ENCODE data around the gene PLCD3.

PLCD3 gene

DNA sequence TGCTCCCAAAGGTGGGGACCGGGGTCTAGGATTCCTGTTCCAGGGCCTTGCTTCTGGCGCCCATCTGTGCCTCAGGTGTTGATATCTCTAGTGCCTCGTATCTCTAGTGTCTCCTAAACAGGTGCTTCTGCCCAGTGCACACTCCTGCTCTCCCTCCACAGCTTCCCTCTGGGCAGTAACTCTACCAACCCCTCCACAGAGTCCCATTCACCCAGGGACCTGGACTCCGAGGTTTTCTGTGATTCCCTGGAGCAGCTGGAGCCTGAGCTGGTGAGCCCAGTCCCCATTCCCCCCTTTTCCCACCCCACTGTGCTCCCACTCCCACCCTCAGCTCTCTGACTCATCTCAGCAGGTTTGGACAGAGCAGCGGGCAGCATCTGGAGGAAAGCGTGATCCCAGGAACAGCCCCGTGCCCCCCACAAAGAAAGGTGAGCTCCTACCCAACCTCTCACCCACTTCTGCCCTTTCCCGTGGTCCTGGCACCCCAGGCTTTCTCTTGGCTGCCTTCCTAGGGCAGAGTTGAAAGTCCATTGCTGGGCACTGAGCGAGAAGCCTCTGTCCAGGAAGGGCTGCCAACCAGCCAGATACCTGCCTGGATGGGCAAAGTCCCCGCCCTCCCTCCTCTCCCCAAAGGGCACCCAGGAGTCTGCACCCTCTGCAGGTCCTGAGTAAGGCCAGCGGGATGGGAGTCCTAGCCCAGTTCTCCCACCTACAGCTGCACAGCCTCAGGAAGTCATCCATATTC, 5.4 kb upstream of the PLCD3 start:
- H3K27ac ChIP-seq = no peak overlapping the region
- no peak for TF ChIP-seq ZFX (IDR thresholded peaks at IDR 0.05)
- TF ChIP-seq, protein P1, sequence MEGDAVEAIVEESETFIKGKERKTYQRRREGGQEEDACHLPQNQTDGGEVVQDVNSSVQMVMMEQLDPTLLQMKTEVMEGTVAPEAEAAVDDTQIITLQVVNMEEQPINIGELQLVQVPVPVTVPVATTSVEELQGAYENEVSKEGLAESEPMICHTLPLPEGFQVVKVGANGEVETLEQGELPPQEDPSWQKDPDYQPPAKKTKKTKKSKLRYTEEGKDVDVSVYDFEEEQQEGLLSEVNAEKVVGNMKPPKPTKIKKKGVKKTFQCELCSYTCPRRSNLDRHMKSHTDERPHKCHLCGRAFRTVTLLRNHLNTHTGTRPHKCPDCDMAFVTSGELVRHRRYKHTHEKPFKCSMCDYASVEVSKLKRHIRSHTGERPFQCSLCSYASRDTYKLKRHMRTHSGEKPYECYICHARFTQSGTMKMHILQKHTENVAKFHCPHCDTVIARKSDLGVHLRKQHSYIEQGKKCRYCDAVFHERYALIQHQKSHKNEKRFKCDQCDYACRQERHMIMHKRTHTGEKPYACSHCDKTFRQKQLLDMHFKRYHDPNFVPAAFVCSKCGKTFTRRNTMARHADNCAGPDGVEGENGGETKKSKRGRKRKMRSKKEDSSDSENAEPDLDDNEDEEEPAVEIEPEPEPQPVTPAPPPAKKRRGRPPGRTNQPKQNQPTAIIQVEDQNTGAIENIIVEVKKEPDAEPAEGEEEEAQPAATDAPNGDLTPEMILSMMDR (conservative IDR thresholded peaks at IDR 0.05) = no peak

DNA sequence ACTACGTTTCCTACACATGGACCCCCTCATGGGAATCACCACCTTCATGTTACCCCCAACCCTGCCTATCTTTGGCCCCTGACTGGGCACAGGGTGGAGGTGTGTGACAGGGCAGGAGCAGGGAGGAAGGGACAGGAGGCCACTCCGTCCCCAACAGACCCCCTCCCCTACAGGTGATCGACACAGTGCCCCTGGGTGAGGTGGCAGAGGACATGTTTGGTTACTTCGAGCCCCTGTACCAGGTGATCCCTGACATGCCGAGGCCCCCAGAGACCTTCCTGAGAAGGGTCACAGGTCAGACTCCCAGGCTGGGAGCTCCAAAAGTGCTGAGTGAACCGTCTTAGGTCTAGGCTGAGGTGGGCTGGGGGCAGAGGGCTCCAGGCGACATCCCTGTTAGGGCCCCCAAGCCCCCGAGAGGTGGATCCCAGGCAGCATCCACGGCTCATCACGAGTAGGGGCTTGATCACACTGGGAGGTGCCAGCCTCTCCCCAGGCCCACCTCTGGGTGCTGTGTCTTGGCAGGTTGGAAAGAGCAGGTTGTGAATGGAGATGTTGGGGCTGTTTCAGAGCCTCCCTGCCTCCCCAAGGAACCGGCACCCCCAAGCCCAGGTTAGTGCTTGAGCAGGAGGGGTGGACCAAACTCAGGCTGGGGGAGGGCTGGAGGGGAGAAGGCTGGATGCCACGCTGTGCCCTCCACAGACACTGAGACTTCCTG, 4.7 kb upstream of the PLCD3 start:
- TF ChIP-seq, protein P1 (conservative IDR thresholded peaks at IDR 0.05) = no peak
- no peak for TF ChIP-seq ZFX (IDR thresholded peaks at IDR 0.05)
- H3K27ac ChIP-seq = no peak overlapping the region

DNA sequence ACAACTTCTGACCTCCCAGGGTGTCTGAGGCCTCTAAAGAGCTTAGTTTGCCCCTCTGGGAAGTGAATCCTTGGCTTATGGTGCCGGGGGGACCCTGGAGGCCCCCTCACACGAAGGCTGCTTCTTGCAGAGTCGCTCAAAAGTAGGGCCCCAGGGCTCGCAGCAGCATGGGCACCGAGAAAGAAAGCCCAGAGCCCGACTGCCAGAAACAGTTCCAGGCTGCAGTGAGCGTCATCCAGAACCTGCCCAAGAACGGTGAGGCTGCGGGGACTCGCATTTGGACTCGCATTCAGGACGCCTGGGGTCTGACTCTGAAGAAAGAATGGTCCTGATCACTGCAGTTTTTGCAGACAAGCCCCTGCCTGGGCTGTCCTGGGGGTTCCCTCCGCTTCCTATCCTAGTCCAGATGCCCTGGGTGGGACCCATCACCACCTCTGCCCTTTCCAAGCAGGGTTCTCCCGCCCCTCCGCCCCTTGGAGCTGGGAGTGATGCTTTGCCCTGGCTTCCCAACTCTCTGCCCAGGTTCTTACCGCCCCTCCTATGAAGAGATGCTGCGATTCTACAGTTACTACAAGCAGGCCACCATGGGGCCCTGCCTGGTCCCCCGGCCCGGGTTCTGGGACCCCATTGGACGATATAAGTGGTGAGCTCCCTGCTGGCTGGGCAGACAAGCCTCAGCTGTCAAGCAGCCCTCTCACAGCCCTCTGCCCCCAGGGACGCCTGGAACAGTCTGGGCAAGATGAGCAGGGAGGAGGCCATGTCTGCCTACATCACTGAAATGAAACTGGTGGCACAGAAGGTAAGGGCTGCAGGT, 3.9 kb upstream of the PLCD3 start:
- H3K27ac ChIP-seq = peak overlapping the region; percentile 60
- no peak for TF ChIP-seq ZFX (IDR thresholded peaks at IDR 0.05)
- TF ChIP-seq, protein P1 (conservative IDR thresholded peaks at IDR 0.05) = no peak

DNA sequence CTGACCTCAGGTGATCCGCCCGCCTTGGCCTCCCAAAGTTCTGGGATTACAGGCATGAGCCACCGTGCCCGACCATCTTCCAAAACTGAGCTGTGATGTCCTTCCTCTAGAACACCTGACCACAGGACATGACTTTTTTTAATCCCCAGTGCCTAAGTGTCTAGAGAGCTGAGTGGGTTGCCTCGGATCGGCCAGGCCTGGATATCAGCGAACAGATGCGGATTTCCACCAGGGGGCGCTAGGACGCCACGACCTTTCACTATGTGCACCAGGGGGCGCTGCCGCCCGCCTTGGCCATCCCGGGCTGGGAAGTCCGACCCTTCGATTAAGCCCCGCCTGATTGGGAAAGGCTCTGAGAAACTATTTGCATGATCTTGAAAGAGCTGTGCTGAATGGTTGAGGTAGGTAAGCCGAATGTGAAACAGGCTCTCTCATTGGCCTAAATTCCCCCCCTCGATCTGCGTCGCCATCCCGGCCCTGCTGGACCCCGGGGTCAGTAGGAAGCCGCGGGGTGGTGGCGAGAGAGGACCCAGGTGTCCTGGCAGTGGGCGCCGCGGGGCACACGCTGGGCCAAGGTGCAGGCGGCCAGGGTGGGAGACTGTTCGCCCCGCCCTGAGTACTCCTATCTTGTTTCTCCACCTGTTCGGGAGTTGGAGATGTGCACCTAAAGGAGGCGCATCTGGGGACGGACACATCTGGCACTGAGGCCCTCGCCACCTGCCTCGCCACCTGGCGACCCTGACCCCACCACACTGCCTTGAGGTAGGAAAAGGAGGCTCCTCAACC, 3.1 kb upstream of the PLCD3 start, which contains the start of gene ACBD4:
ACBD4 (plus strand) TSS at position 496 of the 786 bp plus-strand sequence. CDS start 458 bp downstream, outside the sequence.
- peak within 1 kb of the TSS; percentile 60 for H3K27ac ChIP-seq
- no peak for TF ChIP-seq ZFX (IDR thresholded peaks at IDR 0.05)
- TF ChIP-seq, protein P1 (conservative IDR thresholded peaks at IDR 0.05) = peak; percentile 100

DNA sequence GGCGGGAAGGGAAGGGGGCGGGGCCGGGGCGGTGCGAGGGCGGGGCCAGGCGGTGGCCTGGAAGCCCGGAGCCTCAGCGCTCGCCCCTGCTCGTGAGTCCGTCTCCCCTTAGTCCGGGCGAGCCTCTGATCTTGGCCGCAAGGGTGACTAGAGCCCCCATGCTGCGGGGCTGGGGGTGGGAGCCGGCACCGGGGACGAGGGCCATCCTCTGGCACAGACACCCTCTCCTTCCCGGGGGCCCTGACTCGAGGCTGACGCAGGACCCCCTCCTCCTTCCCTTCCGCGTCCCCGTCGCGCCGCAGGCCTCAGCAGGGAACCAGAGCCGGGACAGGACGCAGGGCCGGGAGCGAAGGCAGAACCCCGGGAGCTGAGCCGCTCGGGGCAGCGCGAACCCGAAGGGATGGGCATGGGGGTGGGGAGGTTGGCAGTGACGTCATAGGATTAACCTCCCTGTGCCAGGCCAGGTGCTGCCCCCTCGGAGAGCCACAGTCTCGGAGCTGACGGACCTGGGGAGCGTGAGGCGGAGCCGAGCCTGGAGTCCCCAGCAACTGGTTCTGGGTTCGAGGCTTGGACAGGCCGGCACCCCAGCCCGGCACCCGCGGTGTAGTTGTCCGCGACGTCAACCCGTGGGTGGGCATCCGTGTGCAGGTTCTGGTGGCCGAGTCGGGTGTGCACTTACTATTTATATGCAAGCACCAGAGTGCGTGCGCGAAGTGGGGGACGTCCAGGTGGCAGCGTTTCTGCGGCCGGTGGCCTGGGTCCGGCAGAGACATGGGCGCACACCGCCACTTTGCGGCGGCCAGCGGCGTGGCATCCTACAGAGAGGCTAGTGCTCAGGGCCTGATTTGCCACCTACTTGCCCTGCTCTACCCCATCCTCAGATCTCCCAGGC, 503 bp upstream of the PLCD3 start:
- peak overlapping the region; percentile 70 for H3K27ac ChIP-seq
- TF ChIP-seq ZFX (IDR thresholded peaks at IDR 0.05) = 0 out of 2 replicates have a peak, but pooled peaks have one; percentile 1
- TF ChIP-seq, protein P1 (conservative IDR thresholded peaks at IDR 0.05) = peak; percentile 87
